Tibial nerve (tissue), 3 donors: ENCODE results near the gene CCNT2.

Experiments
- POLR2A ChIP-seq, 2 donors: fragments of 450-650 bp; IDR thresholded peaks; one replicate each; pipeline ENCODE4 v1.6.1; 2017; ENCODE audit warnings: antibody characterized with exemption in 2 of 2, mild to moderate bottlenecking in 2 of 2, moderate library complexity in 2 of 2
- TF ChIP-seq, protein P1 (sequence below), 5 experiments: fragments of 200-600 bp in 3 of 5; fragments of 450-650 bp in 2 of 5; sonication (generic) in 3 of 5; IDR thresholded peaks; one replicate each; pipeline ENCODE4 v1.5.1; 2016 to 2019; ENCODE audit warnings: antibody characterized with exemption in 5 of 5, mild to moderate bottlenecking in 3 of 5, moderate library complexity in 2 of 5

DNA sequence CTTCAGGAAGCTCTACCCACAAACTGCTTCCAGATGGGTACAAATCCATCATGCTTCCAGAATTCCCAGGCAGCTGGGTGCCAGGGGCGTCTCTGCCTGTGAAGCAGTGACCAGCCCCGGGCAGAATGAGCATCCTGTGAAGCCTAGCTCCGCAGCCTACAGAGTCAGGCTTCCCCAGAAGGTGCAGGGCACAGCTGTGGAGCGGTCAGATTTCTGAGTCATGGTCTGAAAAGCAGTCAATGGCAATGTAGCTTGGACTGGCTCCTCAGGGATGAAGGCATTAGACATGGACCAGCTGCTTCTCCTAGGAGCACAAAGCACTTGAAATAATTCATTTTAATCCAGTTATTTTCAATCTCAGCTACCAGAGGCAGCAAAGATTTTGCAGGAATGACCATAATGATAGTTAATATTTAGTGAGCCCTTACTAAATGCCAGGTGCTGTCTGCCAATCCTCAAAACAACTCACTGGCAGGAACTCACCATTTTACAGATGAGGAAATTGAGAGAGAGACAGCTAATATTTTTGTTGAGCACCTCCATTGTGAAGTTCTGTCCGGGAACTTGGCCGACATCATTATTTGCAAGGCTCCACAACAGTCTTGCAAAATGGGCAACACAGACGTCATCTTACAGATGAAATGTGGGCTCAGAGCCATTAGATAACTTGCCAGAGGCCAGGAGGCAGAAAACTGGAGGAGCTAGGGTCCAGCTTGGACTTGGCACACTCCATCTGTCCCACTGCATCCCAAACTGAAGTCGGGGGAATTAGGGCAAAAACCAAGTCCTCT lies 48.5 kb upstream of the CCNT2 start:
- no peak for TF ChIP-seq POLR2A (IDR thresholded peaks at IDR 0.05)
- TF ChIP-seq, protein P1, sequence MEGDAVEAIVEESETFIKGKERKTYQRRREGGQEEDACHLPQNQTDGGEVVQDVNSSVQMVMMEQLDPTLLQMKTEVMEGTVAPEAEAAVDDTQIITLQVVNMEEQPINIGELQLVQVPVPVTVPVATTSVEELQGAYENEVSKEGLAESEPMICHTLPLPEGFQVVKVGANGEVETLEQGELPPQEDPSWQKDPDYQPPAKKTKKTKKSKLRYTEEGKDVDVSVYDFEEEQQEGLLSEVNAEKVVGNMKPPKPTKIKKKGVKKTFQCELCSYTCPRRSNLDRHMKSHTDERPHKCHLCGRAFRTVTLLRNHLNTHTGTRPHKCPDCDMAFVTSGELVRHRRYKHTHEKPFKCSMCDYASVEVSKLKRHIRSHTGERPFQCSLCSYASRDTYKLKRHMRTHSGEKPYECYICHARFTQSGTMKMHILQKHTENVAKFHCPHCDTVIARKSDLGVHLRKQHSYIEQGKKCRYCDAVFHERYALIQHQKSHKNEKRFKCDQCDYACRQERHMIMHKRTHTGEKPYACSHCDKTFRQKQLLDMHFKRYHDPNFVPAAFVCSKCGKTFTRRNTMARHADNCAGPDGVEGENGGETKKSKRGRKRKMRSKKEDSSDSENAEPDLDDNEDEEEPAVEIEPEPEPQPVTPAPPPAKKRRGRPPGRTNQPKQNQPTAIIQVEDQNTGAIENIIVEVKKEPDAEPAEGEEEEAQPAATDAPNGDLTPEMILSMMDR (IDR thresholded peaks at IDR 0.05) = no peak
